Mammary epithelial cell (primary cell): ENCODE measurements around the gene DNAJC16.

Experiments used
- CTCF ChIP-seq, 2 donors: IDR thresholded peaks in 1 of 2; conservative IDR thresholded peaks in 1 of 2; 2 replicates each; pipeline ENCODE4 v1.5.1; 2011 to 2012; ENCODE audit warnings: inconsistent platforms in 2 of 2, low read length in 2 of 2, mild to moderate bottlenecking in 2 of 2, control low read depth in 1 of 2, low read depth in 1 of 2; ENCODE audit not compliant: insufficient read depth in 1 of 2; ENCODE audit errors: extremely low read depth in 1 of 2
- EZH2 ChIP-seq: IDR thresholded peaks from 2 replicates; pipeline ENCODE4 v1.6.1; 2012; ENCODE audit warnings: low read length, inconsistent platforms, borderline replicate concordance

GRCh38 chr1:15479654-15480347 is 46.8 kb upstream of the DNAJC16 start:
- no peak for TF ChIP-seq EZH2
- no peak for TF ChIP-seq CTCF (conservative IDR thresholded peaks at IDR 0.05 in 1 of 2, IDR thresholded peaks at IDR 0.05 in 1 of 2; ENCODE audit: extremely low read depth in 1 of 2, insufficient read depth in 1 of 2, low read depth in 1 of 2, low read length in 2 of 2)
